Activated T-helper 1 cell treated with anti-CD3 and anti-CD28 coated beads, Interleukin-12 subunit alpha, Interleukin-12 subunit beta, Interleukin-2, Interleukin-4 antibody, amounts not matched to agents 30 ng/mL and 10 ng/mL and 1 ng/mL, durations not matched to agents 14 hours and 24 hours and 36 hours (primary cell): Measurements from ENCODE around the gene ASCC3. TPM values are rescaled to one million over a fixed set of nuclear protein-coding genes. Genes with fewer than 3 reads are reported as not detected.
A peak's percentile ranks its signal among the peaks of the same experiment; 100 is the strongest.

Experiments used
- DNase-seq: peaks from one replicate; pipeline ENCODE4 v3.0.0; 2021; ENCODE audit warnings: low spot score
- H3K27ac Mint-ChIP-seq: one replicate; pipeline ENCODE4 v1.8.0; 2021; ENCODE audit warnings: mild to moderate bottlenecking, mixed read lengths
- H3K27me3 Mint-ChIP-seq: one replicate; pipeline ENCODE4 v1.8.0; 2022; ENCODE audit warnings: mild to moderate bottlenecking, moderate library complexity, mixed read lengths; ENCODE audit not compliant: insufficient read depth
- H3K36me3 Mint-ChIP-seq: one replicate; pipeline ENCODE4 v1.8.0; 2021; ENCODE audit warnings: low read depth, mixed read lengths
- H3K4me1 Mint-ChIP-seq: one replicate; pipeline ENCODE4 v1.8.0; 2021; ENCODE audit warnings: low read depth, mixed read lengths
- H3K4me3 Mint-ChIP-seq: one replicate; pipeline ENCODE4 v1.8.0; 2021; ENCODE audit warnings: mild to moderate bottlenecking, moderate library complexity, mixed read lengths
- H3K9me3 Mint-ChIP-seq: one replicate; pipeline ENCODE4 v1.8.0; 2021; ENCODE audit warnings: mixed read lengths
- intact Hi-C: fragments of 100-400 bp; cut with micrococcal nuclease; formaldehyde crosslinking; loops from one replicate; pipeline ENCODE4 v1.15.1; 2024
- total RNA-seq: library from RNA; stranded (reverse); gene quantifications from 2 replicates; pipeline ENCODE4 v1.2.3, GENCODE V29; 2022

Gene ASCC3
- total RNA-seq, 1 donor from 2014 or later = 70.1 TPM

DNA sequence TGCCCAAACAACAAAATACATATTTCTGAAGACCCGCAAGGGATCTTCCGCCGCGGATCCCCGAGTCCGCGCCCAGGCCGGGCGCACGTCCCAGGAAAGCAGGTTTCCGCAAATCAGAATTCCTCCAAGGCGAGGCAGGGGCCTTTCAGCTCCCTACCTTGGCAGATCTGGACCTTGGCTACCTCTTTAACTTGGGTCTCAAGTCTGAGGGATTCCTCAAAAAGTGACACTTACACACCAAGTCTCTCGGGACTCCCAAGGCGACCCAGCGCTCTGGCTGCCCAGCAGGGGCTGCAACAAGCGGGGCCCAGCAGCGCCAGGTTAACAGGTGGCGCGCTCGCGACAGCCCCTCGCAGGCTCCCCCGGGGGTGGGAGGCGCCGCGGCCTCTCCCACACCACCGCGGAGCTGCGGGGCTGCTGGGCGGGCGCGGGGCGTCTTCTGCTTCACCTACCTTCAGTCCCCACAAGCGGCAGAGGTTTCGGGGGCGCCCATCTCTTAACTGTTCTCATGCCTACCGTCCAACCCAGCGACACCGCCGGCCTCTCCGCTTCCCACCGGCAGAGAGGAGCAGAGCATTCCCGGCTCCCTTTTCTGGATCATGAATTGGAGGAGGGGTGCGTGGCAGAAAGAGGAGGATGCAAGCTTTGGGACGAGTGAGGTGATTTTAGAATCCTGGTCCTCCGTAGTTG is 416.8 kb downstream of the ASCC3 start:
- DNase-seq = no peak
- H3K27ac Mint-ChIP-seq = peak overlapping the region; percentile 34
- no peak overlapping the region for H3K4me3 Mint-ChIP-seq
- H3K9me3 Mint-ChIP-seq = peaks cover 19% of the 10 kb centered on the region
- intact Hi-C loops = no loop called here
- no peaks in the 10 kb centered on the region for H3K36me3 Mint-ChIP-seq
- peaks cover 12% of the 10 kb centered on the region for H3K4me1 Mint-ChIP-seq
- peaks cover 85% of the 10 kb centered on the region for H3K27me3 Mint-ChIP-seq

GRCh38 chr6:100463630-100464161 is 417.4 kb downstream of the ASCC3 start:
- Mint-ChIP-seq H3K27ac (peak overlapping the region; percentile 49), H3K27me3 (peaks cover 86% of the 10 kb centered on the region), H3K36me3 (peaks cover 2% of the 10 kb centered on the region), H3K4me3 (no peak overlapping the region), H3K9me3 (peaks cover 18% of the 10 kb centered on the region), H3K4me1 (peaks cover 12% of the 10 kb centered on the region)
- DNase-seq = no peak
- intact Hi-C loops = loop anchor here (1.0 kb wide), 1 partner anchor 854 kb away; no protein-coding TSS in a partner anchor

- DNase-seq = no peak
- intact Hi-C loops = loop anchor here (1.0 kb wide), 2 partner anchors 10 to 854 kb away; no protein-coding TSS in a partner anchor
- H3K27ac Mint-ChIP-seq = peak overlapping the region; percentile 49
- H3K9me3 Mint-ChIP-seq = peaks cover 13% of the 10 kb centered on the region
- peaks cover 87% of the 10 kb centered on the region for H3K27me3 Mint-ChIP-seq
- H3K36me3 Mint-ChIP-seq = peaks cover 2% of the 10 kb centered on the region
- H3K4me1 Mint-ChIP-seq = peaks cover 12% of the 10 kb centered on the region
- H3K4me3 Mint-ChIP-seq = no peak overlapping the region
Measured at GRCh38 chr6:100462706-100463629, 418.2 kb downstream of the ASCC3 start.

- Mint-ChIP-seq H3K4me3 (no peak overlapping the region), H3K27ac (no peak overlapping the region), H3K4me1 (peaks cover 12% of the 10 kb centered on the region), H3K36me3 (peaks cover 2% of the 10 kb centered on the region), H3K27me3 (peaks cover 87% of the 10 kb centered on the region), H3K9me3 (peaks cover 12% of the 10 kb centered on the region)
- DNase-seq = no peak
- intact Hi-C loops = loop anchor here (1.0 kb wide), 1 partner anchor 11 kb away; no protein-coding TSS in a partner anchor
Measured at GRCh38 chr6:100461917-100462705, 419.0 kb downstream of the ASCC3 start.

- DNase-seq = no peak
- peaks cover 12% of the 10 kb centered on the region for H3K4me1 Mint-ChIP-seq
- H3K27ac Mint-ChIP-seq = no peak overlapping the region
- H3K4me3 Mint-ChIP-seq = peak overlapping the region; percentile 53
- intact Hi-C loops = no loop called here
- peaks cover 2% of the 10 kb centered on the region for H3K36me3 Mint-ChIP-seq
- H3K9me3 Mint-ChIP-seq = peaks cover 5% of the 10 kb centered on the region
- peaks cover 87% of the 10 kb centered on the region for H3K27me3 Mint-ChIP-seq
Measured at GRCh38 chr6:100461278-100461916, 419.7 kb downstream of the ASCC3 start.

- no peak overlapping the region for H3K4me3 Mint-ChIP-seq
- intact Hi-C loops = no loop called here
- H3K4me1 Mint-ChIP-seq = peaks cover 12% of the 10 kb centered on the region
Measured at GRCh38 chr6:100460650-100461204, 420.4 kb downstream of the ASCC3 start.

GRCh38 chr6:100459592-100460184 is 421.4 kb downstream of the ASCC3 start:
- no peak for DNase-seq
- Mint-ChIP-seq H3K4me3 (no peak overlapping the region), H3K27ac (no peak overlapping the region), H3K4me1 (peaks cover 17% of the 10 kb centered on the region), H3K9me3 (peaks cover 5% of the 10 kb centered on the region), H3K27me3 (peaks cover 92% of the 10 kb centered on the region), H3K36me3 (peaks cover 6% of the 10 kb centered on the region)
- intact Hi-C loops = loop anchor here (1.0 kb wide), 1 partner anchor 9 kb away; no protein-coding TSS in a partner anchor

More at GRCh38 chr6:100460650-100461204, 420.4 kb downstream of the ASCC3 start:
- Mint-ChIP-seq H3K27me3 (peaks cover 87% of the 10 kb centered on the region), H3K36me3 (peaks cover 2% of the 10 kb centered on the region), H3K27ac (no peak overlapping the region), H3K9me3 (no peaks in the 10 kb centered on the region)
- DNase-seq = no peak

- H3K36me3 Mint-ChIP-seq = peaks cover 6% of the 10 kb centered on the region
- intact Hi-C loops = loop anchor here (1.0 kb wide), 1 partner anchor 9 kb away; no protein-coding TSS in a partner anchor
- H3K4me1 Mint-ChIP-seq = peaks cover 21% of the 10 kb centered on the region
- H3K9me3 Mint-ChIP-seq = peaks cover 5% of the 10 kb centered on the region
- peaks cover 95% of the 10 kb centered on the region for H3K27me3 Mint-ChIP-seq
- peak overlapping the region; percentile 31 for H3K27ac Mint-ChIP-seq
- H3K4me3 Mint-ChIP-seq = no peak overlapping the region
- no peak for DNase-seq
Measured at GRCh38 chr6:100458841-100459591, 422.1 kb downstream of the ASCC3 start.
